Heart left ventricle (tissue), 16 donors: ENCODE results near the gene SLC22A12. TPM values are rescaled to one million over a fixed set of nuclear protein-coding genes. Genes with fewer than 3 reads are reported as not detected.

Source experiments
- ATAC-seq, 4 donors: fragments of 200-7000 bp; cut with Tn5 transposase; one replicate each; pipeline ENCODE4 v1.9.1; 2020 to 2022; ENCODE audit warnings: moderate library complexity in 4 of 4, mild to moderate bottlenecking in 3 of 4, moderate number of reproducible peaks in 1 of 4
- DNase-seq, 5 donors: peaks; one replicate each; pipeline ENCODE4 v3.0.0-alpha.2; 2020
- H3K27ac ChIP-seq, 12 donors: fragments of 200-600 bp; sonication (generic) in 4 of 12; one replicate each; pipeline versions ENCODE4 v1.5.0 to v1.8.0; 2016 to 2022; ENCODE audit warnings: mild to moderate bottlenecking in 2 of 12
- H3K27me3 ChIP-seq, 9 donors: fragments of 200-600 bp; sonication (generic) in 2 of 9; one replicate each; pipeline versions ENCODE4 v1.5.1 to v1.8.0; 2016 to 2022; ENCODE audit warnings: mild to moderate bottlenecking in 3 of 9
- H3K36me3 ChIP-seq, 9 donors: fragments of 200-600 bp; sonication (generic) in 2 of 9; one replicate each; pipeline versions ENCODE4 v1.5.0 to v1.8.0; 2018 to 2022; ENCODE audit warnings: mild to moderate bottlenecking in 2 of 9
- H3K4me1 ChIP-seq, 12 donors: fragments of 200-600 bp; sonication (generic) in 4 of 12; one replicate each; pipeline versions ENCODE4 v1.5.0 to v1.8.0; 2016 to 2022; ENCODE audit warnings: mild to moderate bottlenecking in 3 of 12
- H3K4me3 ChIP-seq, 12 donors: fragments of 200-600 bp; sonication (generic) in 4 of 12; one replicate each; pipeline versions ENCODE4 v1.5.0 to v1.8.0; 2017 to 2022; ENCODE audit warnings: mild to moderate bottlenecking in 9 of 12, moderate library complexity in 4 of 12
- H3K9me3 ChIP-seq, 12 donors: fragments of 200-600 bp; sonication (generic) in 4 of 12; one replicate each; pipeline versions ENCODE4 v1.5.0 to v1.8.0; 2016 to 2022; ENCODE audit warnings: mild to moderate bottlenecking in 1 of 12
- POLR2A ChIP-seq, 2 donors: fragments of 450-650 bp; IDR thresholded peaks; one replicate each; pipeline ENCODE4 v1.6.1; 2017; ENCODE audit warnings: antibody characterized with exemption in 2 of 2, mild to moderate bottlenecking in 2 of 2, moderate library complexity in 2 of 2
- WGBS, 4 donors: extraction: QIAGEN DNeasy Blood & Tissue Kit in 2 of 4; methylation state at CpG; one replicate each; pipeline versions ENCODE4 v1.1.5 to v1.1.7; 2013 to 2018; 5-methylcytosine and 5-hydroxymethylcytosine counted together
- intact Hi-C, 10 donors: fragments of 100-400 bp; cut with DNase I; formaldehyde crosslinking; loops; one replicate each; pipeline versions ENCODE4 v1.11.1 to v1.14.2; 2022
- polyA plus RNA-seq, 2 donors: library from polyadenylated mRNA; stranded (reverse); fragments of 200-250 nt; gene quantifications; one replicate each; pipeline ENCODE4 v1.2.3, GENCODE V29; 2013
- total RNA-seq, 9 donors: library from RNA; depleted of rRNA in 2 of 9; stranded (reverse); fragments of >200 nt in 2 of 9; fragmentation: NEBNext Ultra II Directional in 3 of 9; extraction: Animal tissue kit (Norgen Biotek cat#: 25700) in 3 of 9; gene quantifications; one replicate each; pipeline versions ENCODE4 v1.1.0 to v1.2.4, GENCODE V29; 2016 to 2023
- TF ChIP-seq, protein P1 (sequence below), 12 donors: fragments of 200-600 bp; sonication (generic) in 4 of 12; IDR thresholded peaks; one replicate each; pipeline versions ENCODE4 v1.5.0 to v1.8.0; 2018 to 2022; ENCODE audit warnings: antibody characterized with exemption in 12 of 12, mild to moderate bottlenecking in 5 of 12
- donor health status: ischemic (EF 13 %, LVEDD 7.1; RV severe dilation, severe dysfunction).
- donor health status: healthy with polysubstance abuse.
- donor health status: DM: no; HTN: yes; CAD: no.
- donor health status: DM: no; HTN: no; CAD: no.
- donor health status: ischemic (EF 25% LVEDD 6.9; RV normal size, moderate dysfunction).
- donor health status: ischemic (EF 25% LVEDD 5.7; RV mildly dilated, moderate dysfunction).
- donor health status: healthy.
- donor health status: DM: yes; HTN: yes; CAD: no.
- donor health status: ischemic (EF 35%, LVEDD 5.7; RV mildly dilated, moderate dysfunction).
- donor health status: nonischemic (EF 11% LVEDD 7.7; RV severe dilation, severe dysfunction).
- donor health status: DM: yes; HTN: yes; CAD: no.
- donor health status: PGD.
- donor health status: ischemic (EF 29% LVEDD 5.4; RV normal size, mild dysfunction).
- donor health status: nonischemic (EF 23%, LVEDD 6.1; RV moderate dilation, normal function).

The SLC22A12 gene
- total and polyA plus RNA-seq, 11 donors: not detected

DNA sequence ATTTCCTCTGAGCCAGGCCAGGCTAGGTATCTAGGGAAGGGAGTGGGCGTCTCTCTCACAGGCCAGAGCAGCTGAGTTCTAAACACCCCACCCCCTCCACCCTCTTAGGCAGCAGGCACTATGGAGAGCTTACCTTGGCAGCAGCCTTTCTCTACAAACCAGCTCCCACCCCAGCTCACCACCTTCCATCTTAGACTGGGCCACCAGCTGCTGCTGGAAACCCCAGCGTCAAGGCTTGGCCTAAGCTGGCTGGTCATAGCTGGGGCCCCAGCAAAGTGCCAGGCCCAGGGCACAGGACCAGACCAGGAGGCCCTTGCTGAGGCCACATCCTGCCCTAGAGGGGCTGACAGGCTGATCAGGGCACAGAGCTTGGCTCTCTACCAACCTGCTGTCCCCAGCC, 20.2 kb downstream of the SLC22A12 start:
- intact Hi-C loops: no loop called here
- no peak overlapping the region for H3K27ac ChIP-seq
- TF ChIP-seq, protein P1, sequence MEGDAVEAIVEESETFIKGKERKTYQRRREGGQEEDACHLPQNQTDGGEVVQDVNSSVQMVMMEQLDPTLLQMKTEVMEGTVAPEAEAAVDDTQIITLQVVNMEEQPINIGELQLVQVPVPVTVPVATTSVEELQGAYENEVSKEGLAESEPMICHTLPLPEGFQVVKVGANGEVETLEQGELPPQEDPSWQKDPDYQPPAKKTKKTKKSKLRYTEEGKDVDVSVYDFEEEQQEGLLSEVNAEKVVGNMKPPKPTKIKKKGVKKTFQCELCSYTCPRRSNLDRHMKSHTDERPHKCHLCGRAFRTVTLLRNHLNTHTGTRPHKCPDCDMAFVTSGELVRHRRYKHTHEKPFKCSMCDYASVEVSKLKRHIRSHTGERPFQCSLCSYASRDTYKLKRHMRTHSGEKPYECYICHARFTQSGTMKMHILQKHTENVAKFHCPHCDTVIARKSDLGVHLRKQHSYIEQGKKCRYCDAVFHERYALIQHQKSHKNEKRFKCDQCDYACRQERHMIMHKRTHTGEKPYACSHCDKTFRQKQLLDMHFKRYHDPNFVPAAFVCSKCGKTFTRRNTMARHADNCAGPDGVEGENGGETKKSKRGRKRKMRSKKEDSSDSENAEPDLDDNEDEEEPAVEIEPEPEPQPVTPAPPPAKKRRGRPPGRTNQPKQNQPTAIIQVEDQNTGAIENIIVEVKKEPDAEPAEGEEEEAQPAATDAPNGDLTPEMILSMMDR (IDR thresholded peaks at IDR 0.05): no peak
- TF ChIP-seq POLR2A (IDR thresholded peaks at IDR 0.05): no peak
- H3K27me3 ChIP-seq: peaks cover 0 to 22% (median 7%) of the 10 kb centered on the region in 9 donors
- no peak overlapping the region for H3K4me3 ChIP-seq
- DNase-seq (peak in 1 of 5 donors; percentile 34), ATAC-seq (no peak)
- H3K9me3 ChIP-seq: no peaks in the 10 kb centered on the region
- no peaks in the 10 kb centered on the region for H3K36me3 ChIP-seq
- 82 to 100% (median 91%) methylated on average over 1 to 2 of the region's 2 CpGs for WGBS, 4 donors
- peaks cover 0 to 12% (median 0%) of the 10 kb centered on the region in 12 donors for H3K4me1 ChIP-seq

GRCh38 chr11:64611869-64612646, 21.0 kb downstream of the SLC22A12 start:
- Histone ChIP-seq H3K4me3 (no peak overlapping the region), H3K9me3 (no peaks in the 10 kb centered on the region), H3K27ac (no peak overlapping the region), H3K4me1 (peaks cover 0 to 12% (median 0%) of the 10 kb centered on the region in 12 donors), H3K36me3 (no peaks in the 10 kb centered on the region), H3K27me3 (peaks cover 0 to 18% (median 7%) of the 10 kb centered on the region in 9 donors)
- TF ChIP-seq, protein P1 (IDR thresholded peaks at IDR 0.05): no peak
- no peak for TF ChIP-seq POLR2A (IDR thresholded peaks at IDR 0.05)
- DNase-seq: no peak
- intact Hi-C loops: no loop called here
- peak in 1 of 4 donors; percentile 4 for ATAC-seq
- WGBS, 4 donors: 59 to 74% (median 72%) methylated on average over 8 to 11 of the region's 11 CpGs

DNA sequence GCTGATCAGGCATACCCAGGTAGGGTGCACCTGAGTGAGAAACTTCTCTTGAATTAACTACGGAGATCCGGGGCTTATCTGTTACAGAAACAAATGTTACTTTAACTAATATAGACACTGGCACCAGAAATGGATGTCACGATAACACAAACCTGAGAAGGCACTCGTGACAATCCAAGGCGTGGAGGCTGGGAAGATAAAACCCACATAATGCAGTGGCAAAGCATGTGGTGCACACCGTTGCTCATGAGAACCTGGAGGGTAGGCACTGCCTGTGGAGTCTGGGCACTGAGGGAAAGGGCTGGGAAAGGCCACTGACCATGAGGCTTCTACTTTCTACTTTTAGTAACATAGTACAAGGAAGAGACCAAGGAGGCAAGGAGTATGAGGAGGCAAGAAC, 22.6 kb downstream of the SLC22A12 start:
- no peak for DNase-seq
- H3K27ac ChIP-seq: no peak overlapping the region
- no peak for TF ChIP-seq POLR2A (IDR thresholded peaks at IDR 0.05)
- TF ChIP-seq, protein P1 (IDR thresholded peaks at IDR 0.05): no peak
- no peaks in the 10 kb centered on the region for H3K9me3 ChIP-seq
- peaks cover 0 to 8% (median 0%) of the 10 kb centered on the region in 12 donors for H3K4me1 ChIP-seq
- H3K4me3 ChIP-seq: no peak overlapping the region
- no peak for ATAC-seq
- intact Hi-C loops: no loop called here
- no peaks in the 10 kb centered on the region for H3K36me3 ChIP-seq
- peaks cover 0 to 4% (median 0%) of the 10 kb centered on the region in 9 donors for H3K27me3 ChIP-seq
- 89 to 94% (median 91%) methylated on average over 6 of the region's 6 CpGs for WGBS, 4 donors

DNA sequence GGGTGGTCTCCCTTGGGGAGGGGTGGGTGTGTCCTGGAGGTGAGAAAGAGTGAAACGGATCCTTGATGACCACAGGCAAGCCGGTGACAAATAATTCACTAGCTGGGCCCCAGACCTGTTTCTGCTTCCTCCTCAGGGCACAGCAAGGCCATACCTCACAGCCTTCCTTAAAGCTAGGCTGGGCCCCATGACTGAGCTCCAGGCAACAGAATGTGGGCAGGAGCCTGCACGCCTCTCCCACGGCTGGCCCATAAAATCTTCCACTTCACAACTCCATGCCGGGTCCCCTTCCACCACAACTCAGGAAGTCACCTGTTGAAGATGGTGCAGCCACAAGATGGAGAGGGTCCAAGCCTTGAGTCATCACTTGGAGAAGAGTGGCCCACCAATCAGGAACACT, 23.9 kb downstream of the SLC22A12 start:
- Histone ChIP-seq H3K4me1 (peaks cover 0 to 10% (median 0%) of the 10 kb centered on the region in 12 donors), H3K27me3 (no peaks in the 10 kb centered on the region), H3K9me3 (no peaks in the 10 kb centered on the region), H3K4me3 (no peak overlapping the region), H3K36me3 (no peaks in the 10 kb centered on the region), H3K27ac (no peak overlapping the region)
- DNase-seq (no peak), ATAC-seq (no peak)
- WGBS, 4 donors: 76 to 96% (median 84%) methylated on average over 4 to 5 of the region's 5 CpGs
- intact Hi-C loops: no loop called here
- no peak for TF ChIP-seq POLR2A (IDR thresholded peaks at IDR 0.05)
- TF ChIP-seq, protein P1 (IDR thresholded peaks at IDR 0.05): no peak
